ENCODE results near the gene GRID2IP.

The GRID2IP gene

GRCh38 chr7:6559896-6560295, 8.6 kb upstream of the GRID2IP start:
- DNase-seq, result no peak

- no peak for DNase-seq
Observed at GRCh38 chr7:6558837-6559236, 7.6 kb upstream of the GRID2IP start.

- DNase-seq, result no peak
Observed at GRCh38 chr7:6556196-6556595, 4.9 kb upstream of the GRID2IP start.

DNA sequence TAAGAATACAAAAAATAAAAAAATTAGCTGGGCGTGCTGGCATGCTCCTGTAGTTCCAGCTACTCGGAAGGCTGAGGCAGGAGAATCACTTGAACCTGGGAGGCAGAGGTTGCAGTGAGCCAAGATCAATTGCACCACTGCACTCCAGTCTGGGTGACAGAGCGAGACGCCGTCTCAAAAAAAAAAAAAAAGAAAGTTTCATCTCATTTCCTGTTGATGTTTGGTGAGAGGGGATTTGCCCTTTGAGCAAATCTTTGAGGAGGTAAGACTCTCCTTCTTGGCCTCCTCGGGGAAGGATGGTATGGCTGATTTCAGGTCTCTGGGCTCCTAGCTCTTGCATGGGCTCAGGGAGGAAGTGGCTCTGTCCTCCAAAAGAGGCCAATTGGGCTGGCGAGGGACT, 3.6 kb upstream of the GRID2IP start:
- no peak for DNase-seq

DNA sequence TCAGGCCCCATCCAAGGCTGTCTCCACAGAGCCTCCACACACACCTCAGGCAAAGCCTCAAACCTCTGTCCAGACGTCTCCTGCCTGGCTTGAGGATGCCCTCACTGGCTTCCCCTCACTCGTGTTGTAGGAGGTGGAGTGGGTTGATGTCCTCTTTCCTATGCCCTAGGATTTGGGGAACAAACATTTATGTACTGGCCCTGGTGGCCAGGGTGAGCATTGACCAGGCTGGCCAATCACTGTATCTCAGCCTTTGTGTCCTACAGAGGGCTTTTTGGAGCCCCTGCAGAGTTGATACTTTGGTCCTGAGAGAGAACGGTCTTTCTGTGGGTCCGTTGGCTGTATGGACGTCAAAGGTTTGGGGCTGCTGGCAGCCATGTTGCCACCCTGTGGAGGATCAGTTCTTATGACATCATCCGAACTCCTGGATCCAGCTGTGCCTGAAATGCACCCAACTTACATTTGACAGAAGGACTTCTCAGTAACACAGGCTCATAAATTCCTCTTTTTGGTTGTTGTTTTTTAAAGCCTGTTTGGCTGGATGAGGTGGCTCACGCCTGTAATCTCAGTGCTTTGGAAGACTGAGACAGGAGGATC, 2.3 kb upstream of the GRID2IP start:
- DNase-seq, result no peak

GRCh38 chr7:6547400-6547799, 3.9 kb downstream of the GRID2IP start:
- no peak for DNase-seq

- no peak for DNase-seq
Observed at GRCh38 chr7:6546498-6547251, 4.6 kb downstream of the GRID2IP start.

DNA sequence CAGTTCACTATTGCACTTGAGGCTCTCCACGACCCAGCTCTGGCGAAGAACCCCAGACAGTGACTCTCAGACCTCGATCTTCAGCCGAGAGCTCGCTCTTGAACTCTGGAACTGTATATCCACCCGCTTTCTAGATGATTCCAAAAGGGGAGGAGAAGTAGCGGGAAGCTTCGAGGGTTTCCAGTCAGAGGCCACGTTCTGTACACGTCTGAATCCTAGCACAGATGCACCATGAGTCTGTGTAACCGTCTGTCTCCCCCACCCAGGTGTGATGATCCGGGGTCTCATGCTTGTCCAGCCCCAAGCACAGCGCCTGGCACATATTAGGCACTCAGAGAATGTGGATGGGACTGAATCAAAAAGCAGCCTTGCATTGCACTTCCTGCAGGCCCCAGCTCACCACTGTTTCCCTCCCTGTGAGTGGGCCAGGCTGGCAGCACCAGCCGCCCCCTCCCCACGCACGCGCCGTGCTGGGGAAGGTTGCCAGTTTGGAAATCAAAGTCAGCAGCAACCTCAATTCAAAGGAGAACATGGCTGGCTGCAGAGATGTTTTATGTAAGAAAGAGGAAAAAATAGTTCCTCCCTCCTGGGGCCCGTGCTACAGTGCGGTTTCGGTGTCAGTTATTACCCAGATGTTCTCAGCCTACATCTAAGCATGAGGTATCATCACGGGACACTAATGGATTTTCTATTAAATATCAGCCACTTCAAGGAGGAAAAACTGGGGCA, 5.7 kb downstream of the GRID2IP start:
- no peak for DNase-seq

DNA sequence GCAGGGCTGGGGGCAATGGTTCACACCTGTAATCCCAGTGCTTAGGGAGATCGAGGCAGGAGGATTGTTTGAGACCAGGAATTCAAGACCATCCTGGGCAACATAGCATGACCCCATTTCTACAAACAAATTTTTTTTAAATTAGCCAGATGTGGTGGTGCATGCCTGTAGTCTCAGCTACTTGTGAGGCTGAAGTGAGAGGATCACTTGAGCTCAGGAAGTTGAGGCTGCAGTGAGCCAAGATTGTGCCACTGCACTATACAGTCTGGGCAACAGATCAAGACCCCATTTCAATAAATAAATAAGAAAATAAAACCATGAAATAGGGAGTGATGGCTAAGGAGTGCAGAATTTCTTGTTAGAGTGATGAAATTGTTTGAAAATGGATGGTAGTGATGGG, 8.9 kb downstream of the GRID2IP start:
- DNase-seq, result no peak

DNA sequence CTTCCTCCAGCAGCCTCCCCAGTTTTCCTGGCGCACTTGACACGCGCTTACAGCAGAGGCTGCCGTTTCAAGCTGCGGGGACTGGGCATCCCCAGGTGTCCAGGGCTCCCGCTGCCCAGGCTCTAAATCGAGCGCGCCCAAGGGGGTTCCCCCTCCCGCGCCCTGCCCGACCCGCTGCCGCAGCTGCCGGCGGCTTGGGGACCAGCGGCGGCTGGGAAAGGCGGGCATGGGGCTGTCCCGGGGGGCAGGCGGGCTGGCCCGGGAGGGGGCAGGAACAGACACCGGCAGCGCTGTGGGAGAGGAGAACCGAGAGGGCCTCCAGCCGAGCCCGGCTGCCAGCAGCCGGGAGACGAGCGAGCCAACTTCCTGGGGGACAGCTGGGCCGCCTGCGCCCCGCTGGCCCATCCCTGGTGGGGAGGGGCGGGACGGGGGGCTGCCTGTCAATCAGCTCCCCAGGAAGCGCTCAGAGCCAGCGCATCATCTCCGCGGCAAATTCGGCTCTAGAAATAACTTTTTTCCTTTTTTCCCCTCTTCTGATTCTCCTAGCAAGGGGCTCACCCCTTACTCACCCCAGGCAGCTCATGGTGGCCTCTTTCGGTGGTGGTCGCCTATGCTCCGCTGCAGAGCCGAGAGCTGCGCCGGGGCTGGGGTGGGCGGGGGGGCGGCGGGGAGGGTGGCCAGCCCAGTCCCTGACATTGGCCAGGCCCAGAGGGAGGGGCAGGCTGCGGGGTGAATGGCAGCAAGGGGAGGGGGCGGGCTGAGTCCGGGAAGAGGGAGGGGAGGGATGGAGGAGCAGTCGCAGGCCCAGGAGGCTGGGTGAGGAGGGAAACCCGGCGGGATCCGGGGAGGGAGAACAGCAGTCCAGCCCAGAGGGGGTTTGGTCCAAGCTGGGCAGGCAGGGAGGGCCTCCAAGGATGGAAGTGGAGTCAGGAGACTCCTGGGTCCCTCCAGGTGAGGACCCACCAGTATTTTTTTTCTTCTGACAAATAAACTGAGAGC, 14.7 kb downstream of the GRID2IP start:
- DNase-seq, result no peak

- no peak for DNase-seq
Observed at GRCh38 chr7:6533893-6534495, 17.3 kb downstream of the GRID2IP start.

DNA sequence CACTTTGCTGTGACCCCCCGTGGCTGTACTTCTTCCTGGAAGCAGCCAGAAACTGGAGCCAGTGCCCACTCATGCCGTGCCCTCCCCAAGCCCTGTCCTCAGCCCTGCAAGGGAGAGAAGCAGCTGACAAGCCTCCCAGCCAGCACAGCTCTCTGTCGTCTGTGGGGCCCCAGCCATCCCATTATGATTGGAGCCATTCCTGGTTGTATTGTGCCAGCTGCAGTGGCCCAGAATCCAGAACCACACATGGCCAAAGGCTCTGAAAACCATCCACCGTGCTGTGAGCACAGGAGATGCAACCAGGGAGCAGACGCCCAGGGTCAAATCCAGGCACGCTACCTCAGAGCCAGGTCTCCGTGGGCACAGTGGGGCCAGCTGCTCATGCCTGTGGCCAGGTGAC, 18.7 kb downstream of the GRID2IP start:
- DNase-seq, result no peak

DNA sequence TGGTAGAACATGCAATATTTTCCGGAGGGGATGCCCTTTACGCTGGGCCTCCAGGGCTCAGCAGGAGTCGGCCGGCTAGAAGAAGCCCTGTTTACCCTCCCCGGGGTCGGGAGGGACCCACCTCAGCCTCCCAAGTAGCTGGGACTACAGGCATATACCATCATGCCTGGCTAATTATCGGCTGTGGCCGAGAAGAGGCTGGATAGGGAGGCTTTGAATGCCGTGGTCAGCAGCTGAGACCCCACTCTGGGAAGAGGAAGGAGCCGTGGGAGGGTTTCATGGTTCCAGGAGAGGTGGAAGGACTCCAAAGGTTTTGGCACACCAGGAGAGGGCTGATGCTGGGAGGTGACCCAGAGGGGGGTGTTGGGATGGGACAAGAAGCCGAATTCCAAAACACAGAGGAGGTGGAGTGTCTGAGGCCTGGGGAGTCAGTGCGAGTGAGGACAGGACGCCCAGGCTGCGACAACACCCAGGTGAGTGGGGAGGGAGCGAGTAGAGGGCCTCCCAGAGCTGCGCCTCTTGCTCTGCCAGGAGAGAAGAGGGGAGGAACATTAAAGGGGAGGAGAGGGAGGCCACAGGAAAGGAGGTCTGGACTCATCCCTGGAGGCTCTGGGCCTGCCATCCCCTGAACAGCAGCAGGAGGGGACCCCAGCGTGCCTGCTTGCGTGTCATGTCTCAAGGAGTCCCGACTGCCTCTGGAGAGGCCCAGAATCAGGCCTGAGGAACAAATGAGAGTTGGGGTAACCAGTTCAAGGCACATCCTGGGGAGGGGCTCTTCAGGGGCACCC, 19.6 kb downstream of the GRID2IP start:
- DNase-seq, result no peak

DNA sequence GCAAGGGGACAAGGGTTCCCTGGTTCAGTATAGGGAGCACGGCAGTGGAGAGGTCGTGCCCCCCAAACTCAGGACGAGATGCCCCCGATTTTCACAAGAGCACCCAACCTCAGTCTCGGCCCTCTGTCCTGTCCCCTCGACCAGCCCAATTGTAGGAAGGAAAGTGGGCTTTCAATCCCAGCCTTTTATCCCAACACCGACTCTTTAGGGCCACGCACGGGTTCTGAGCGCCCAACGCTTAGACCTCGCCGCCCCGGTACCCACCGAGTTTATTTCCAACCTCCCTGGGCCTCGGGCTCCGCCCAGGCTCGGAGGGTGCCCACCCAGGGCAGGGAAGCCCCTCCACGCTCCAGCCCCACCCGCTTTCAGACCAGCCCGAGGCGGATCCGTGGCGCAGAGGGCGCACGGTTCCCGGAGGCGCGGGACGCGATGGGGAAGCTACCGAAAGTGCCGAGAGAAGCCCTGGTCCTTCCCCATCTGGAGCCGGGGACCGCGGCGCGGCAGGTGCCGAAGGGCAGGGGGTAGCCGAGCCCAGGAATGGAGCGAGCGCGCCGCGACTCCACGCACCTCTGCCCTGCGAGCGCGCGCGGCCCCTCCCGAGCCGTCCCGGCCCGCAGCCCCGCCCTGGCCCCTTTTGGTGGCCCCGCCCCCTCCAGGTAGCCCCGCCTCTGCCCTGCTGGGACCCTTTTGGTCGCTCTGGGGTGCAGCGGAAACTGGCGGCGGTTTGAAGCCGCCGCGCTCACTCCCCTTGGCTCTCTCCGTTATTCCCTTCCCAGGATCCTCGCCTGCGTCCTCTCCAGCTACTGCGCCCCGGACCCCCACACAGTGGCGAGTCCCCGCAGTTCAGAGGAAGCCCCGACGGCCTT, 20.4 kb downstream of the GRID2IP start:
- DNase-seq, result no peak

- no peak for DNase-seq
Observed at GRCh38 chr7:6529643-6530042, 21.6 kb downstream of the GRID2IP start.

GRCh38 chr7:6528401-6529130, 22.7 kb downstream of the GRID2IP start:
- DNase-seq, result no peak

- no peak for DNase-seq
Observed at GRCh38 chr7:6526997-6527378, 24.3 kb downstream of the GRID2IP start.

DNA sequence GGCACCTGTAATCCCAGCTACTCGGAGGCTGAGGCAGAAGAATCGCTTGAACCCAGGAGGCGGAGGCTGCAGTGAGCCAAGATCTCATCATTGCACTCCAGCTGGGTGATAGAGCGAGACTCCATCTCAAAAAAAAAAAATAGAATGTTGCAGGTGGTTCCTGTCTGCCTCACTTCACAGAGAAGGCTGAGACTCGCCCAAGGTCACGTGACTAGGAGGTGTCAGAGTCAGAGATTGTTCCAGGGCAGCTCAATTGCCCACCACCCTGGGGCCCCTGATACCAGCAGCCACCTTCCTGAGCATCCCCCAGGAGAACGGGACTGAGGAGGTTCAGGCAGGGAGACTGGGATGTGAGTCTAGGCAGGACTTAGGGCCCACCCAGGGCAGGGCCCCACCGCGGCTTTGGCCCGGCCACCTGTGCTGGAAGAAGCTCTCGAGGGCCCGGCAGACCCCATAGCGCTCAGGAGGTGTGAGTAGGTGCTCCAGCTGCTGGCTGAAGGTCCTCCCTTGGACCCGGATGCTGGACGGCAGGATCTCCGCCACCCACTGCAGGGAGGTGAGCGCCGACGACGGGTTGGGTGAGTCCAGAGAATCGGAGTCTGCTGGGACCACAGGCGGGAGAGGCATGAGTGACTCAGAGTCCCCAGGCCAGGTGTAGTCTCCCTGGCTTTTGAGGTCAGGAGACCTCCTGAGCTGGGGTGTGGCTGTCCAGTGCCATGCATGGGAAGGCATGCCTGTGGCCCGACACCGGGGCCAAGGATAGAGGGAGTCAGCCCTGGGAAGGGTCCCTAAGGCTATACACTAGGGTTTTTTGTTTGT, 30.9 kb downstream of the GRID2IP start:
- DNase-seq, result no peak

GRCh38 chr7:6516387-6516983, 34.8 kb downstream of the GRID2IP start:
- peak; percentile 61 for DNase-seq

All from NCI-H1417 treated with DMSO at 0.1 percent for 48 hours (cell line).